Activated T-cell treated with anti-CD3 and anti-CD28 coated beads, Interleukin-2, amount 50 U/mL, for 72 hours (primary cell): Measurements from ENCODE around the gene MAP3K5. TPM values are rescaled to one million over a fixed set of nuclear protein-coding genes. Genes with fewer than 3 reads are reported as not detected.
"Not testable (repeated sequence)": the region's sequence is repeated elsewhere in the genome, so short reads cannot be mapped to it uniquely, and the experiment has no call there.

Experiments
- ATAC-seq, 2 donors: fragments of 150-1000 bp; cut with Tn5 transposase; replicated peaks in 1 of 2; 2 replicates each; pipeline ENCODE4 v1.10.0; 2021; ENCODE audit warnings: moderate library complexity in 2 of 2, mild to moderate bottlenecking in 1 of 2
- DNase-seq, 2 donors: peaks; one replicate each; pipeline ENCODE4 v3.0.0; 2021 to 2022; ENCODE audit warnings: mixed read lengths in 1 of 2
- H3K27ac Mint-ChIP-seq: one replicate; pipeline ENCODE4 v1.8.0; 2022; ENCODE audit warnings: mild to moderate bottlenecking, moderate library complexity, mixed read lengths
- H3K27me3 Mint-ChIP-seq: one replicate; pipeline ENCODE4 v1.8.0; 2022; ENCODE audit warnings: low read depth, mixed read lengths
- H3K36me3 Mint-ChIP-seq, 2 donors: one replicate each; pipeline ENCODE4 v1.8.0; 2022; ENCODE audit warnings: mixed read lengths in 2 of 2, mild to moderate bottlenecking in 1 of 2; ENCODE audit not compliant: insufficient read depth in 2 of 2
- H3K4me1 Mint-ChIP-seq: one replicate; pipeline ENCODE4 v1.8.0; 2022; ENCODE audit warnings: low read depth, mixed read lengths
- H3K4me3 Mint-ChIP-seq, 2 donors: one replicate each; pipeline ENCODE4 v1.8.0; 2022; ENCODE audit warnings: mild to moderate bottlenecking in 2 of 2, mixed read lengths in 2 of 2, moderate library complexity in 2 of 2
- H3K9me3 Mint-ChIP-seq, 2 donors: one replicate each; pipeline ENCODE4 v1.8.0; 2022; ENCODE audit warnings: mixed read lengths in 2 of 2
- total RNA-seq, 2 donors: library from RNA; stranded (reverse); gene quantifications; one replicate each; pipeline ENCODE4 v1.2.3, GENCODE V29; 2022

The MAP3K5 gene
- total RNA-seq, 2 donors from 2014 or later, result 12.8 to 18.5 TPM

DNA sequence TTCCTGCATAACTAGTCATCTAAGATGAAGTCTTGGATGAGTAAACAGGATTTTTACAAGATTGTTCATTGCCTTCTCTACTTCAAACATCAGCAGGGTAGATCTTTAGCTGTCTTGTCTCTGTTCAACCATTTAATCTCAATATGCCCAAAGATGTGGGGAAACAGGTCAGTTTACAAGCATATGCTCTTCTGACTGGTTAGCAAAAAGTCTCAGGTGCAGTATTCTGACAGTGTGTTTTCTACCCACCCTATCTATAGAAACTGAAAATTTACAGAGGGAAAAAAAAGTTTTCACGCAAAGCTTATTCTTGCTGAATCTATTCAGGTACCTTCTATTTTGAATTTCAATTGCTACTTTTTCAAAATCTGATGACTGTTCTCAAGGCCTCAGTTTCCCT lies 29.0 kb downstream of the MAP3K5 start:
- peak in 1 of 2 donors; percentile 12 for ATAC-seq
- Mint-ChIP-seq H3K9me3 (no peaks in the 10 kb centered on the region), H3K27me3 (no peaks in the 10 kb centered on the region), H3K4me3 (peak overlapping the region; percentile 22 to 92), H3K4me1 (peaks cover 63% of the 10 kb centered on the region), H3K36me3 (peaks cover 0 to 3% of the 10 kb centered on the region in 2 donors), H3K27ac (peak overlapping the region; percentile 82)
- no peak for DNase-seq

GRCh38 chr6:136762022-136762975 lies 30.0 kb downstream of the MAP3K5 start:
- Mint-ChIP-seq H3K27me3 (no peaks in the 10 kb centered on the region), H3K9me3 (no peaks in the 10 kb centered on the region), H3K27ac (peak overlapping the region; percentile 93), H3K4me3 (peak overlapping the region; percentile 75 to 92), H3K36me3 (peaks cover 0 to 3% of the 10 kb centered on the region in 2 donors), H3K4me1 (peaks cover 55% of the 10 kb centered on the region)
- DNase-seq (no peak), ATAC-seq (no peak)

DNA sequence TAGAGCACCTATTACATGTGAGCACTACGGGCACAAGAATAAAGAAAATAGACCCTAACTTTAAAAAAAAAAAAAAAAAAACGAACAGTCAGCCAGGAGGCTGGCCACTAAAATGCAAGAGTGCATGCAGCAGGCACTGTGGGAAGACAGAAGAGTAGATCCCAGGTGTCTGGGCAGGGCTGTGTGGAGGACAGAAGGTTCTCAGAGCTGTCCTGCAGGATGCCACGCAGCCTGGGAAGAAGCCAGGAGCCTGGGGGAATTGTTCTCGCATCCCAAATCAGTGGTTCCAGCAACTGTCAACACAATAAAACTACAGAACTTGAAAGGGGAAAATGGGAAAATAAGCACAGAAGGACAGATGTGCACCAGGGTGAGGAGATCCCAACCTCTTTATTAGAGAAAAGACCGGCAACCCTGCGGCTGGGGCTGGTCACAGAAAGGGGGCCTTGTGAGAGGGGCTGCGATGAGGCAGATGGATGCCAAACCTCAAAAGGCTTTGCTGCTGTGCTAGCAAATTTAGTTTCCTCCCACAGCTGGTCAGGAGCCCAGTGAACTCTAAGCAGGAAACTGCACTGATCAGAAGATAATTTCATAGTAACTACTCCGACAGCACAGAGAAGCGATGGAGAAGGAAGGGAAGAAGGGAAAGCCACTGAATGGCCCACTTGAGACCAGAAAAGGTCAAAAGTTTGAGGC lies 30.9 kb downstream of the MAP3K5 start:
- peak overlapping the region; percentile 93 for H3K27ac Mint-ChIP-seq
- peaks cover 59% of the 10 kb centered on the region for H3K4me1 Mint-ChIP-seq
- DNase-seq (no peak), ATAC-seq (peak; percentile 34 to 62)
- peak overlapping the region; percentile 75 to 92 for H3K4me3 Mint-ChIP-seq
- H3K9me3 Mint-ChIP-seq, result no peaks in the 10 kb centered on the region
- no peaks in the 10 kb centered on the region for H3K27me3 Mint-ChIP-seq
- H3K36me3 Mint-ChIP-seq, result peaks cover 0 to 3% of the 10 kb centered on the region in 2 donors

DNA sequence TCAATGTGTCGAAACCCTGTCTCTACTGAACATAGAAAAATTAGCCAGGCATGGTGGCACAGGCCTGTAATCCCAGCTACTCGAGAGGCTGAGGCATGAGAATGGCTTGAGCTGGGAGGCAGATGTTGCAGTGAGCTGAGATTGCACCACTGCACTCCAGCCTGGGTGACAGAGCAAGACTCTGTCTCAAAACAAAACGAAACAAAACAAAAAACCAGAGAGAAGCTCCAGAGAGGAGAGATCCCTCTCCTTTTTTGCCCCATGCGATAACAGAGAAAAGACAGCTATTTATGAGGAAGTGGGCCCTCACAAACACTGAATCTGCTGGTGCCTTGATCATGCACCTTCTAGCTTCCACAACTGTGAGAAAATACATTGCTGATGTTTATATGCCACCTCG lies 31.5 kb downstream of the MAP3K5 start:
- Mint-ChIP-seq H3K4me1 (peaks cover 65% of the 10 kb centered on the region), H3K4me3 (peak overlapping the region; percentile 75 to 92)
- H3K27me3 Mint-ChIP-seq, result not testable (repeated sequence)

DNA sequence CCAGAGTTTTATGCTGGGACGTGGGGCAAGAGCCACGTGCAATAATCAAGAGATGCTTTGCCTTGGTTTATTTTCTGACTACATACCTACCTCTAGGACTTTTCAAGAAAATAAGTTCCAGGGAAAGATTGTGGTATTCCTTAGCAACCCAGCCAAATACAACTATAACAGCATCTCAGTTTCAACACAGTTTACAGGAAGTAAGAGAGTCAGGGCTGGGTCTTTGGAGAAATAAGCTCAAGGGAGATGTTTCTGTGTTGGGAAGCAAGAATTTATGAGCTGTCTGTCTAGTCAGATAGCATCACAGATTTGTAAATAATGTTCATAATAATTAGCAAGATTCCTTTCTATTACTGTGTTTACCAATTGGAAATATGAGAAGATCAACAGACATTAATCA lies 35.1 kb downstream of the MAP3K5 start:
- H3K36me3 Mint-ChIP-seq, result no peaks in the 10 kb centered on the region
- H3K4me1 Mint-ChIP-seq, result peaks cover 59% of the 10 kb centered on the region
- ATAC-seq, result no peak
- no peaks in the 10 kb centered on the region for H3K27me3 Mint-ChIP-seq
- no peak for DNase-seq
- no peak overlapping the region for H3K4me3 Mint-ChIP-seq
- no peaks in the 10 kb centered on the region for H3K9me3 Mint-ChIP-seq
- no peak overlapping the region for H3K27ac Mint-ChIP-seq

More for the DNA sequence above, 31.5 kb downstream of the MAP3K5 start:
- not testable (repeated sequence) for H3K9me3 Mint-ChIP-seq, H3K36me3 Mint-ChIP-seq, ATAC-seq, DNase-seq
- peak overlapping the region; percentile 93 for H3K27ac Mint-ChIP-seq

DNA sequence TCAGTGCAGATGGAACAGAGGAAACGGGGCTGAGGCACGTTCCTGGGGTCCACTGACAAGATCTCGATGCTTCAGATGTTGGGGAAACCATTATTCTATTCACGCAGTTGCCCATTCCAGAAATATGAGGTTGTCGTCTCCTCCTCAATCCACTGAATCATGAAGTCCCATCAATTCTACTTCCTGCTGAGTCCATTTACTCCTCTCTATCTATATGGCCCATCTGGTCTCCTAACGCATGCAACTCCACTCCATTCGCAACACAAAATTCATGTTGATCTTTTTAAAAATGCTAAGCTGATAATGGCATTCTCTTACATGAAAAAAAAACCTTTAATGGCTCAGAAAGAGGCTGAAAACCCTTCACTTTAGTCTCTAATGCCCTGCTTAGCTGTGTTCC lies 37.5 kb downstream of the MAP3K5 start:
- no peak for ATAC-seq
- DNase-seq, result no peak
- no peak overlapping the region for H3K27ac Mint-ChIP-seq
- H3K4me3 Mint-ChIP-seq, result no peak overlapping the region
- H3K27me3 Mint-ChIP-seq, result no peaks in the 10 kb centered on the region
- H3K9me3 Mint-ChIP-seq, result no peaks in the 10 kb centered on the region
- peaks cover 65% of the 10 kb centered on the region for H3K4me1 Mint-ChIP-seq
- no peaks in the 10 kb centered on the region for H3K36me3 Mint-ChIP-seq

- no peaks in the 10 kb centered on the region for H3K9me3 Mint-ChIP-seq
- ATAC-seq (peak; percentile 89 to 94), DNase-seq (peak; percentile 63 to 76)
- no peaks in the 10 kb centered on the region for H3K27me3 Mint-ChIP-seq
- peaks cover 72% of the 10 kb centered on the region for H3K4me1 Mint-ChIP-seq
- H3K27ac Mint-ChIP-seq, result peak overlapping the region; percentile 24
- no peaks in the 10 kb centered on the region for H3K36me3 Mint-ChIP-seq
- H3K4me3 Mint-ChIP-seq, result peak overlapping the region; percentile 77 to 81
Measured at GRCh38 chr6:136753624-136754023, 38.7 kb downstream of the MAP3K5 start.

DNA sequence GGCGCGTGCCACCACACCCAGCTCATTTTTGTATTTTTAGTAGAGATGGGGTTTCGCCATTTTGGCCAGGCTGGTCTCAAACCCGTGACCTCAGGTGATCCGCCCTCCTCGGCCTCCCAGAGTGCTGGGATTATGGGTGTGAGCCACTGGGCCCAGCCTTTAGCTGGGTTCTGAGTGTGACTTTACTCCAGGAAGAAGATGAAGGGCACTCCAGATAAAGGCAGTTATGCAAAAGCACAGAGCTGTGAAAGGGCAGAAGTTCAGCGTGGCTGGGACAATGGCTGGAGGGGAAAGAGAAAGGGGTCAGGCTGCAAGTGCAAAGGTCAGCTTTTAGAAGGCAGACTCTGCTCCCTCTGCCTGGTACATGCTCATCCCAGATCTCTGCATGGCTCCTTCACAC lies 39.7 kb downstream of the MAP3K5 start:
- no peak for ATAC-seq
- Mint-ChIP-seq H3K27me3 (no peaks in the 10 kb centered on the region), H3K27ac (peak overlapping the region; percentile 36), H3K9me3 (no peaks in the 10 kb centered on the region), H3K4me3 (peak overlapping the region; percentile 71 to 81), H3K36me3 (no peaks in the 10 kb centered on the region), H3K4me1 (peaks cover 83% of the 10 kb centered on the region)
- DNase-seq, result no peak

- no peak for ATAC-seq
- no peaks in the 10 kb centered on the region for H3K9me3 Mint-ChIP-seq
Measured at GRCh38 chr6:136751991-136752390, 40.3 kb downstream of the MAP3K5 start.

DNA sequence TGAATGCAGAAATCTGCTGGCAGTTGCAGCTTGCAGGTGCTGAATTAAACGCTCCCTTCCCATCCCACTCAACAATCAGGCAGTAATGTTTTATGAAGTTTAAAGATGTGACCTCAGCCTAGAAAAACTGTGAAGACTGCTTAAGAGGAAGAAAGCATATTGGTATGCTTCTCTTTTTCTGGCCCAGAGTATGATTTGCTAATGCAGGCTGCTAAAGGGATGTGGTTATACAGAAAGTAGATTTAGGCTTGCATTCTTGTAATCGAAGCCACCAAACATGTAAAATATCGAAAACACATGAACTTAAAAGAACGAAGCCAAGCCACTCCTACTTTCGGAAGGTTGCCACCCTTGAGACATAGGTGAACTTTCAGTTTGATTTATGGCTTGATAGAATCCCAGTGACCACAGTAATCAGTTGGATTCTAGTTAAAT lies 40.7 kb downstream of the MAP3K5 start:
- Mint-ChIP-seq H3K4me1 (peaks cover 83% of the 10 kb centered on the region), H3K4me3 (peak overlapping the region; percentile 71 to 81), H3K27ac (peak overlapping the region; percentile 74), H3K9me3 (no peaks in the 10 kb centered on the region), H3K36me3 (no peaks in the 10 kb centered on the region), H3K27me3 (no peaks in the 10 kb centered on the region)
- peak; percentile 44 to 52 for DNase-seq
- ATAC-seq, result peak; percentile 67 to 70

More at GRCh38 chr6:136751991-136752390, 40.3 kb downstream of the MAP3K5 start:
- DNase-seq, result no peak
- H3K4me3 Mint-ChIP-seq, result peak overlapping the region; percentile 71 to 81
- peak overlapping the region; percentile 74 for H3K27ac Mint-ChIP-seq
- peaks cover 85% of the 10 kb centered on the region for H3K4me1 Mint-ChIP-seq
- H3K36me3 Mint-ChIP-seq, result no peaks in the 10 kb centered on the region
- no peaks in the 10 kb centered on the region for H3K27me3 Mint-ChIP-seq

DNA sequence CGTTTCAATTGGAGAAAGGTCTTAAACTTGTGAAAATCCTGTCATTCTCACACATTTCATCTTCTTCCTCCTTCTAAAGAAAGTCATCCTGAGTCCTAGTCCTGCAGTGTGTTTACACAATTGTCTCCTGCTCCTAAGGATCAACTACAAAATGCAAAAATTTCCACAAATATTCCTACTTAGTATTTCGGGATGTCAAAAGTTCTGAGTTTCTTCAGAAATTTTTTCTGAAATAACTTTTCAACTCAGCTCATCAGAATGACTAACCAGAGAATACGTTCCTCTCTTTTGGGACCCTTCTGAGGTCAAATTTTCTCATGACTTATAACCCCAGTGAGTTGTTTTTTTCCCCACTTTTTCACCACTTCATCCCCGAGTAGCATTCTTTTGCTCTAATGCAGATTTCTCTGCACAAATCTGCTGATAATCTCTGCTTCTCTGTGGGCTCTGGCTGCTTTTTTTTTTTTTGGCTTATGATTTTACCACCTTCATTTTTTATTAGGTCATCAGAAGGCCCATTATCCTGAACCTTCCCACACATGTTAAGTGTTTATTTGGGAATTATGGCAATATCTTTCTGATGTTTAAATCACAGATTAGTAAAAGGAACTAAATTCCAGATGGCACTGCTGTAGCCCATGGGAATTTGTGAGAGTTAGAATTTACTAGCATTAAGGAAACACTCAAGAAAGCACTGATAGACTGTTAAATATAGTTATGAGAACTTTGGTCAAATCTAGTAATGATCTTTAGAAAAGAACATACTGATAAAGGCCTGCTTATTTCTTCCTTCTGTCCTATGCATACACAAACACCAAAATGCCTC lies 41.4 kb downstream of the MAP3K5 start:
- Mint-ChIP-seq H3K27me3 (no peaks in the 10 kb centered on the region), H3K36me3 (no peaks in the 10 kb centered on the region), H3K27ac (peak overlapping the region; percentile 74), H3K4me1 (peaks cover 76% of the 10 kb centered on the region), H3K9me3 (no peaks in the 10 kb centered on the region), H3K4me3 (peak overlapping the region; percentile 71 to 81)
- no peak for ATAC-seq
- no peak for DNase-seq

DNA sequence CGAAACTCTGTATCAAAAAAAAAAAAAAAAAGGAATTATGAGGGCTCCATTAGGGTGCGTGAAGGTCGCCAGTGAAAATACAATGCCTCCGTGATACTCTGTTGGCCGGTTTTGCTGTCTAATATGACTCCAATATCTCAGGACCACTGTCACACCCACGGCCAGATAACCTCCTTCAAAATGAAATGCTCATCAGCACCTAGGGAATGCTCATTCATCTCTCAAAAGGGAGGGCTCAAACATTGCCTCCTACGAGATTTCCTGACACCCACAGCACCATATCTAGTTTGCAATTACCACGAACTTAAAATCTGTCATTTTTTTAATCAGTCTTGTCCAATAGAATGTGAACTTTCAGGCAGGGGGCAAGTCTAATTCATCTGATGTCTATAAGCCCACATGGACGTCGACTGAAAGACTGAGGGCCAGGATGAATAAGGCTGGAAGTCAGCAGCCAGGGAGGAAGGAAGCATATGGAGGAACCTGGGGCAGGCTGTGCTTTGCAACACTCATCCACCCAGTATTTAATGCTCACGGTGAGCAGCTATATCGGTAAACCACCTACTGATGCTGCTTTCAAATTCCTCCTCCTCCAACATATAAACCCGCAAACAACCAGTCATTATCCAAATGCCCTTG lies 42.8 kb downstream of the MAP3K5 start:
- no peak for ATAC-seq
- peak overlapping the region; percentile 56 for H3K27ac Mint-ChIP-seq
- no peak for DNase-seq
- peaks cover 72% of the 10 kb centered on the region for H3K4me1 Mint-ChIP-seq
- no peaks in the 10 kb centered on the region for H3K36me3 Mint-ChIP-seq
- no peaks in the 10 kb centered on the region for H3K9me3 Mint-ChIP-seq
- no peaks in the 10 kb centered on the region for H3K27me3 Mint-ChIP-seq
- no peak overlapping the region for H3K4me3 Mint-ChIP-seq
